ENCODE data around the gene XRN2. TPM values are rescaled to one million over a fixed set of nuclear protein-coding genes. Genes with fewer than 3 reads are reported as not detected.

The XRN2 gene
- total RNA-seq, 1 experiment from 2014 or later, result 118 TPM

GRCh38 chr20:21424846-21425245 is 121.7 kb downstream of the XRN2 start (continued):
- TF ChIP-seq ZNF532 (CRISPR knock-in tag; IDR thresholded peaks at IDR 0.05; ENCODE audit: borderline replicate concordance) (no peak), NFYB (CRISPR knock-in tag; conservative IDR thresholded peaks at IDR 0.05; ENCODE audit: low read depth) (no peak), NFATC4 (CRISPR knock-in tag; IDR thresholded peaks at IDR 0.05) (no peak), KAT7 (CRISPR knock-in tag; IDR thresholded peaks at IDR 0.05; ENCODE audit: borderline replicate concordance) (no peak), MXD4 (CRISPR knock-in tag; IDR thresholded peaks at IDR 0.05; ENCODE audit: borderline replicate concordance) (no peak), FOXP4 (CRISPR knock-in tag; IDR thresholded peaks at IDR 0.05) (no peak), ERG (CRISPR knock-in tag; IDR thresholded peaks at IDR 0.05) (no peak), MAX (CRISPR knock-in tag; IDR thresholded peaks at IDR 0.05) (no peak), NR1H2 (CRISPR knock-in tag; IDR thresholded peaks at IDR 0.05) (no peak)

- no peak for TF ChIP-seq ATF1 (CRISPR knock-in tag; IDR thresholded peaks at IDR 0.05)
- no peak for TF ChIP-seq FOXP1 (CRISPR knock-in tag; IDR thresholded peaks at IDR 0.05; ENCODE audit: borderline replicate concordance)
- TF ChIP-seq ESRRA (CRISPR knock-in tag; IDR thresholded peaks at IDR 0.05; ENCODE audit: borderline replicate concordance), result no peak
- no peak for TF ChIP-seq PREB (CRISPR knock-in tag; IDR thresholded peaks at IDR 0.05; ENCODE audit: borderline replicate concordance)
- TF ChIP-seq GABPB1 (CRISPR knock-in tag; IDR thresholded peaks at IDR 0.05), result no peak
- TF ChIP-seq MLX (CRISPR knock-in tag; IDR thresholded peaks at IDR 0.05), result no peak
- no peak for TF ChIP-seq ATF6 (CRISPR knock-in tag; IDR thresholded peaks at IDR 0.05)
- TF ChIP-seq FOXK1 (CRISPR knock-in tag; IDR thresholded peaks at IDR 0.05), result no peak
- ATAC-seq, result no peak
- no peak overlapping the region for H3K4me3 Mint-ChIP-seq
- CTCF ChIA-PET, result interaction anchor here (0.7 to 2.2 kb wide), 4 partner anchors 75 to 381 kb away, joined by 3 to 5 read pairs (median 4); no protein-coding TSS in a partner anchor
- H3K27me3 Mint-ChIP-seq (ENCODE audit: low read depth), result no peaks in the 10 kb centered on the region
- POLR2A ChIA-PET, result interaction anchor here (0.5 kb wide), 1 partner anchor 70 kb away, joined by 5 read pairs; no protein-coding TSS in a partner anchor
- H3K4me1 Mint-ChIP-seq, result no peaks in the 10 kb centered on the region
- DNase-seq (ENCODE audit: low spot score), result no peak
- peaks cover under 1% of the 10 kb centered on the region; the same call in 1 of the 2 replicates for H3K36me3 Mint-ChIP-seq
- no peak overlapping the region for H3K27ac Mint-ChIP-seq
- peaks cover 1% of the 10 kb centered on the region for H3K9me3 Mint-ChIP-seq
Measured at GRCh38 chr20:21430020-21430419, 126.9 kb downstream of the XRN2 start.
